GM21723 (cell line): Measurements from ENCODE around the gene TRABD.

Source experiments
- ATAC-seq: cut with Tn5 transposase; IDR thresholded peaks from one replicate; pipeline ENCODE4 v1.9.1; 2021; ENCODE audit warnings: mild to moderate bottlenecking, moderate library complexity; ENCODE audit not compliant: unreplicated experiment

Gene TRABD

DNA sequence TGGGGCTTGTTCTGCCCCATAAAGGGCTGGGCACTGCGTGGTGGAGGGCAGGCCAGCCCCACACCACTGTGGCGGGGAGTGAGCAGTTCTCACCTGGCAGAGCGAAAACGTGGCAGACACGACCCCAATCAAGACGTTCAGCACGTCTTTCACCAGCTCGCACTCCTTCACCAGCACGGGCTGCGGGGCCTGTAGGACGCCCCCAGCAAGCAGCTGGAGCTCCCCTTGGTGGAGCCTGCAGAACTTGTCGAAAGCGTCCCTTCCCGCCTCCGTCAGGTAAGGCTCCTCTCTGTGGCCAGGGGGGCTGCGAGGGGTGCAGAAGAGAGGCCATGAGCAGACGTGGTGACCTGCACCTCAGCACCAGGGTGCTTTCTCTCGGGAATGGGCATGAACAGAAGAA is 47.5 kb downstream of the TRABD start:
- ATAC-seq, result no peak

GRCh38 chr22:50236731-50237409 is 51.2 kb downstream of the TRABD start:
- ATAC-seq, result no peak

GRCh38 chr22:50238755-50239154 is 53.0 kb downstream of the TRABD start:
- ATAC-seq, result no peak

DNA sequence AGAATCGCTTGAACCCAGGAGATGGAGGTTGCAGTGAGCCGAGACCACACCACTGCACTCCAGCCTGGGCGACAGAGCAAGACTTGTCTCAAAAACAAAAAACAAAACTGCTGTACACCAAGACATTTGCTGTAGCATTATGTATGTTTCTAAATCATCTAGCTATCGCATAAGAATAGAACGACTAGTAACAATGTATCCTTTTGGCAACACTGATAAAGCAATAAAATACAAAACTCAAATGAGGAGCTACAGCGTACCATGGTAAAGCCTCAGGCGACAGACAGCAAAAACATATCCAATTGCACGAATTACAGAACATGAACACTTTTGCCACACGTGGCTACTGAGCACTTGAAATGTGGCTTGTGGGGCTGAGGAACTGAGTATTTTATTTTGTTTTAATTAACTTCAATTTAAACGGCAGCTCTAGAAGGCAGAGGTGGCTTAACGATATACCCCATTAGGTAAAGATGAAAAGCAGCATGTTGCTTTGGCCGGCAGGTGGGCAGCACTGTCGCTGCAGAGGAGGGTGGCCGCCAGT is 56.8 kb downstream of the TRABD start:
- ATAC-seq, result no peak

DNA sequence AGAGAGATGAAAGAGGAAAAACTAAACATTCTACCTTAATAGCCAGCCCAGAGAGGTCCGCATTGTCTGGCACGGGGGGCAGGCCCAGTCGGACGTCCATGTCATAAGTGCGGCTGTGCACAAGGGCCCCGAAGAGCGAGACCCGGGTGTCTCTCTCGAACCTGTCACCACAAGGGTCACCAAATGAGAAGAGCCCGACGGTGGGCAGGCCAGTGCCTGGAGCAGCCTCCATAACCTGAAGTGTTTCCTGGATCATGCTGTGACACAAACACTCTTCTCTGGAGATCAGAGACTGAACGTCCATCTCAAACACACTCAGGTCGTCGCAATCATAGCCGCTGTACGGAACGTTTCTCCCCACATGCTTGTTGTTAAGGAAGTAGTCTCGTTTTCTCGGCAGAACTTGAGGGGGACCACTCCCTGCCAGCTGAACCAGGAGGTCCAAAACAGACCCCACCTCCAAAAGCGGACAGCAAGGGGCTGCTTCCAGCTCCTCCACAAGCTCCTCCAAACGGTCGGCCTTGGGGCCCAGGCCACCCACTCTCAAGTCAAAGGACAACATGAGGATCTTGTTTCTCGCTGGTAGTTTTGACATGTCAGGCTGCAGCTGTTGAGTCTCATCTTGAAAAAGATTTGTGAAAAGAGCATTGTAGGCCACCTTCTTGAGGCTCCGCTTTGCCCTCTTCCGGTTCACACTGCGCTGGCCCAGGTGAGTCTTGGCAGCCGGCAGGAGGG is 58.1 kb downstream of the TRABD start:
- ATAC-seq, result no peak

DNA sequence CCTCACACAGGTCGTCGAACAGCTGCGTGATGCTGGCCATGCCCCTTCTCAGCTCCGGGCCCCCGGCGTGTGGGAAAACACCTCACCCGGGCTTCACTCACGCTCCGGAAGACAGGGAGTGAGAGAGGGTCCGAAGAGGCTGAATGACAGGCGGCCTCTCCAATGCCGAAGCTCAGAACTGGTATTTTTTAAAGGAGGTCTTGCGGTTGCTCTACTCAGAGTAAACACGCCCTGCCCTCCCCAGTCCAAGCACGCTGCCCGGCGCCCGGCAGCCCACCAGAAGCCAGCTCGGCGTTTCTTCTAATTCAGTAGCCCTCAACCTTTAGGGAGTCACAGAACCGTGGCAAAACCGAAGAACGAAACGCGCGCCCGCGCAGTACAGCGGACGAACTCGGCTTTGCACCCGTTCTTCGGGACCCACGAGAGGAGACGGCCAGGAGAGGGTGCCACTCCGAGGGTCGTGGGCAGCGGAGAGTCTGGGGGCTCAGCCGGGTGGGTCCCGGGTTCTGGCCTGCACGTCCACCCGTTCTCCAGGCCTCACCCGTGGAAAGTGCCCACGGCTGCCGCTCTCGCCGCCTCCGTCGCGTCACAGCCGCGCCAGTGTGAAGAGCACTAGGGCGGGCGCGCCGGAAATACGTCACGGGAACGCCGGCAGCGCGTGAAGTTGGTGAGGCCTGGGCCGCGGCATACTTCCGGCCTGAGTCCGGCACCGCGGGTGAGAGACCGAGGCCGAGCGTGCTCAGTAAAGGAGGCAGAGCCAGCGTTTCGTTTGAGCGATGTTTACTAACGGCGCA is 58.9 kb downstream of the TRABD start, which contains the start of gene TUBGCP6:
Gene TUBGCP6 (minus strand): TSS at position 604 of the 794 bp plus-strand sequence. CDS start 564 bp downstream, at position 40.
- ATAC-seq, result peak; percentile 60

DNA sequence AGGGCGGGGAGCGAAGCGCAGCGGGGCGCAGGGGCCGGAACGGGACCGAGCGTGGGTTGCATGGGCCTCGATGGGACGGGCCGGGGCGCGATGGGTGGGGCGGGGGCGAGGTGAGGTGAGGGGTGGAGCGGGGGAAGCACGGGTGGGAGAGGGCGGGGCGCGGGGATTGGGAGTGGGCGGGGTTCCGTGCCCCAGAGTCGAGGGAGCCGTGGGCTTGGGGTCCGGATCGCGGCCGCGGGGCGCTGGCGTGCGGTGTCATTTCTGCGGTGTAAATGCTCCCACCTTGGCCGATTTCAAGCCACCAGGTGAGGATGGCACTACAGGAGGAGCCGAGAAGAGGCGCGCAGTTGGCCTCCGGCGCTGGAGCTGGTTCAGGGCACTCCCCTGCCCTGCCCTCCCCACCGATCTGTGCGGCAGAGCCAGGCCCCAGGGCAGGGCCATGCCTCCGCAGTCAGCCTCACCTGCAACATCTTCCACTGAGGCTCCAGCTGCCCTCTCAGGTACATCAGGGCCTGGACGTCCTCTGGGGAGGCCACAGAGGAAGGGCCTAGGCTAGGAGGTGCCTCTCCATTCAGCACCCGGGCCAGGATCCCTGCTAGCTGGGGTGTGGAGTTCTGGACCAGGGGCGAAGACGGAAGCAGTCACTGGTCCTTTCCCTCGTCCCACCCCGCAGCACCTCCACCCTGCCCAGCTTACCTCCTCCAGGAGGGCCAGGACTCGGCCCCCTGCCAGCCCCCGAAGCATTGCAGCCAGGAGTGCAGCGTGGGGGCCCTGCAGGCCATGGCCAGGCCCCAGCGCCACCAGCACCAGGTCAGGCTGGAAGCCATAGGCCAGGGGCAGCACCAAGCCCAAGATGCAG is 59.7 kb downstream of the TRABD start:
- ATAC-seq, result no peak

- ATAC-seq, result no peak
Observed at GRCh38 chr22:50246242-50247175, 60.8 kb downstream of the TRABD start.

DNA sequence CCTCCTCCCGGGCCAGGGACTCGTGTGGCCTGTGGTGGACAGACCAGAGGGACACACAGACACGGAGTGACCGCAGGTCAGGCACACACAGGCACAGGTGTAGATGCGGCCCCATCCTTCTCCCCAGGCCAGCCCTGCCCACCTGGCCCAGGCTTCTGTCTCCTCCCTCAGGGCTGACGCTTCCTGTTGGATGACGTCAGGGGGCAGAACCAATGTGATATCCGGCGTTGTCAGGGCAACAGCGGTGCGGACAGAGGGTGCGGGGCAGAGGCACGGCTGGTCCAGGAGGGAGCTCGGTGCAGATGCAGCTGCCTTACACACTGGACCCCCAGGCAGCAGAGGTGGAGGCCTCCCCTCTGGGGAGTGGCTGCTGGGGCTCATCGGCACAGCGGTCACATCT is 62.0 kb downstream of the TRABD start:
- no peak for ATAC-seq

- ATAC-seq, result no peak
Observed at GRCh38 chr22:50248196-50249081, 62.7 kb downstream of the TRABD start.
